C4-2B (cell line): Measurements from ENCODE around the gene COX11.

Source experiments
- ZFX ChIP-seq: fragments of 450-650 bp; IDR thresholded peaks from 2 replicates; pipeline ENCODE4 v1.6.1; 2017
- TF ChIP-seq, protein P1 (sequence below): fragments of 450-650 bp; conservative IDR thresholded peaks from 2 replicates; pipeline ENCODE4 v1.5.1; 2017; ENCODE audit warnings: mild to moderate bottlenecking

GRCh38 chr17:54990118-54990517 is 21.7 kb upstream of the COX11 start:
- TF ChIP-seq, protein P1, sequence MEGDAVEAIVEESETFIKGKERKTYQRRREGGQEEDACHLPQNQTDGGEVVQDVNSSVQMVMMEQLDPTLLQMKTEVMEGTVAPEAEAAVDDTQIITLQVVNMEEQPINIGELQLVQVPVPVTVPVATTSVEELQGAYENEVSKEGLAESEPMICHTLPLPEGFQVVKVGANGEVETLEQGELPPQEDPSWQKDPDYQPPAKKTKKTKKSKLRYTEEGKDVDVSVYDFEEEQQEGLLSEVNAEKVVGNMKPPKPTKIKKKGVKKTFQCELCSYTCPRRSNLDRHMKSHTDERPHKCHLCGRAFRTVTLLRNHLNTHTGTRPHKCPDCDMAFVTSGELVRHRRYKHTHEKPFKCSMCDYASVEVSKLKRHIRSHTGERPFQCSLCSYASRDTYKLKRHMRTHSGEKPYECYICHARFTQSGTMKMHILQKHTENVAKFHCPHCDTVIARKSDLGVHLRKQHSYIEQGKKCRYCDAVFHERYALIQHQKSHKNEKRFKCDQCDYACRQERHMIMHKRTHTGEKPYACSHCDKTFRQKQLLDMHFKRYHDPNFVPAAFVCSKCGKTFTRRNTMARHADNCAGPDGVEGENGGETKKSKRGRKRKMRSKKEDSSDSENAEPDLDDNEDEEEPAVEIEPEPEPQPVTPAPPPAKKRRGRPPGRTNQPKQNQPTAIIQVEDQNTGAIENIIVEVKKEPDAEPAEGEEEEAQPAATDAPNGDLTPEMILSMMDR: no peak
- TF ChIP-seq ZFX: no peak
